ENCODE data around the gene PTPRN2.

PTPRN2 gene

DNA sequence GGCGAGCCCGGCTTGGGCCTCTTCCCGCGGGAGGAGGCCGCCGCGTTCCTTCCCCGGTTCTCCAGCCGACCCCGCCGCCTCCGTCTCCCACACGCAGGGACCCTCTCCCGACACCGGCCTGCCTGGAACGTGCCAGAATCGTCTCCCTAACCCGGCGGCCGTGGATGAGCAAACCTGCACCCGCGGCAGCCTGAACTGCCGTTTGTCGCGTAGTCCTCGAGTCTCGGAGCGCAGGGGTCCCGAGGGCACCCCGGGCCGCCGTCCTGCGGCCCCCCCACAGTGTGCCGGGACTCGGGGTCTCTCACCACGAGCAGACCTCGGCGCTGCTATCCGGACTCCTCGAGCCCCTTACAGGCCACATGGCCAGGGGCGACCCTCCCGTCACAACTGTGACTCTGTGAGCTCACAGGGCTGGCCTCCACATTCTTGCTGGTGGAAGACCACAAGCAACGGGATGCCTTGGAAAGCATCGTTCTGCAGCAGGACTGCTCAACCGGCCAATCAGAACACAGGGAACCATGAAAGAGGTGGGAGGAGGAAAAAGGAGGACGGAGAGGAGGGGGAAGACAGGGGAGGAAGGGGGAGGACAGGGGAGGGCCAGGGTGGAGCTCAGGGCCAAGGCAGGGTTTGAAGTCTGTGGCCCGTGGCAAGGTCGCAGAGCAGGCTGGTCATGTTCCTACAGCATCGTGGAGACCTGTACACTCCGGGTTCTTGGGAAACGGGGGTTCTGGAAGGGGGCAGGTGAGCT lies 973.9 kb downstream of the PTPRN2 start:
- DNase-seq, result no peak

DNA sequence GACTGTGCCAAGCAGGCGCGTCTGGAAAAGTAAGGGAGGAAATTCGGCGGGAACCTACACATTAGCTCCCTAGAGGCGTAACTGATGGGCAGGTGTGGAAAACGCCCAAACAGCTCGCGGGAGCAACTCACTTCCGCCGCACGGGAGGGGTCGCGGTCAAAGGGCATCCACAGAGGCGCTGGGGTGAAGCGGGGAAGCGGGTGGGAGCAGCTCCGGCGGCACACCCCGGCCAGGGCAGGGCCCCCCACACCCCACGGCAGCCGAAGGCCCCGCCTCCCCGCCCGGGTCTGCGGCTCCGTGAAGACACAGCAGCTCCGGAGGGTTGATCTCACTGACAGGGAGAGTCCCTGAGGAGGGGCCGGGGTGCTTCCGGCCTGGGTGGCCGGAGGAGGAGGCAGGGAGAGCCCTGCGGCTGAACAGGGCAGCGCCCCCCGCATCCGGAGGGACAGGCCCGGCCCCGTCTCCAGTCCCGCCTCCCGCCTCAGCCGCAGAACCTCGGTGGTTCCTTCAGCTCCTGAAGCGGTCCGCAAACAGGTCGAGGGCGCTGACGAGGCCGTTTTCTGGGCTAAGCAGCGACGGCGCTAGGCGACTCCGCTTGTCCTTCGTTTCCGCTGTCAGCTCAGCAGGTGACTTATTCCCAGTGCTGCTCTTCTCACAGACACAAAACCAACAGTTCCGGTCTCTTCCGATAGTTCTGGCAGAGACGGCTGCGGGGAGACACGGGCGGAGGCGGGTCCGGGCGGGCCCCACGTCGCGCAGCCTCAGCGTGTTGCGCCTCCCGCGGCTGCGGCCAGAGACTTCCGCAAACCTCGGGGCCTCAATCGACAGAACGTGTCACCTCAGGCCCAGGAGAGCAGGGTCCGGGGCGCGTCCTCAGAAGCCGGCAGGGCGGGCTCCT lies 974.7 kb downstream of the PTPRN2 start:
- peak; percentile 69 for DNase-seq

DNA sequence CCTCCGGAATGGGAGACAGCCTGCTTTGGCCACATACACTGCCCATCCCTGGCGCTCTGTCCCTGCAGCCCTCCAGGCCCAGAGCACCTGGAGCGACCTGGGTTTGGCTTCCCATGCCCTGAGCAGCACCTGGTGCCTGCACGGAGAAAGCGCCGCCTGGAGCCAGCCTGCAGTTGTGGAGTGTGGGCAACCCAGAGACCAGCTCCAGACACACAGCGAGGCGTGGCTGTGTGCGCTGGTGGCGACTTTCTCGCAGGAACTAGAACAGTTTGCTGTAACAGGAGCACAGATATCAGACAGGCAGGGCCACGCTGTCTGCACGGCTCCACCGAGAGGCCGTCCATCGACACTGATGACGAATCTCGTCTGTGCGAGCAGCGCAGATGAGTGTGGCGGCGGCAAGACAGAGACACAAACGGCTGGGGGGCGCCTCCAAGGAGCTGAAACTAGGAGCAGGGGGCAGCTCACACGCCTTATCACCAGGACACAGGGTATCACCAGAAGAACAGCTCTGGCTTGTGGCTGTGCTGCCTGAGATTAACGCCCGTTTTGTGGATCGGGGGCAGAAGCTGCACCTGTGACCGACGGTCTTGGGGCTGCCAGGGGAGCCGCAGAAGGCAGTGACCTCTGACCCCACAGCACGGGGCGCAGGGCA lies 975.5 kb downstream of the PTPRN2 start:
- no peak for DNase-seq

DNA sequence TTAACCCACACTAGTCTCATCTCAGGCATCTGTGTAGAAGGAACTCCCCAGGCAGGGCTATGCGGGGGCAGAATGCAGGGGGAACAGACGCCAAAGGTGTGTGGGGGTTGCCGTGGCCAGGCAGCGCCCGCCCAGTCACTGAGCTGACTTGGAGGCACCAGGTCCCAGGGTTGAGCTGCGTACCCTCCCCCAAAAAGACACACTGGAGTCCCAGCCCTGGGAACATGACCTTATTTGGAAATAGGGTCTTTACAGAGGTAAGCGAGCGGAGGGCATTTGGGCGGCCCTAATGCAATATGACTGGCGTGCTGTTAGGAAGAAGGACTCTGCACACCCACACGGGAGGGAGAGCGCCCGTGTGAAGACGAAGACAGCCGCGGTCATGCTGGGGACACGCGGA lies 976.3 kb downstream of the PTPRN2 start:
- DNase-seq, result no peak

DNA sequence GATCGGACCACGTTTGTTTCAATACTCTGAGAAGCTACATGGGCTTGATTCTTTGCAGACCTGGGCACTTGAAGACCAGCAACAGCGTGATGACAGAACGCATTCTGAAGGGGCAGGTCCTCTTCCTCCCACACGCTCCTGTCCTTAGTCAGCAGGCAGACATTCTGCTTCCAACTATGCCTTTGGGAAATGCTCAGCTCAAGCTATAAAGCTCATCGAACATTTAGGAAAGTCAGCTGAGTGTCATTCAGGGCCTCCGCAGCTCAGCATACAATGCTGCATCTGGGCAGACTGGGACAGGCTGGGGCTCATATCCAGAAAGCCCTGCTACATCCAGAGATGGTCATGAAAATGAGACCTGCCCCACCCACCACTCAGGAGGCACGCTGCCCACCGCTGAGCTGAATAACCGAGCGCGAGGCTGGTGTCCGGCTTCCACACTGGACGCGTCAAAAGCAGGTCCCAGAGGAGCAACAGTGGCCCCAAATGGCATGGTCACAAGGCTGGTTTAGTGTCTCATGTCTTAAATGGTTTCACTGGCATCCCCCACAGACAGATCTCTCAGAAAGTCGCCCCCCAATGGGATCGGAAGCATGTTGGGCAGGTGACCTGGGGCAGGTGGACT lies 976.8 kb downstream of the PTPRN2 start:
- DNase-seq, result no peak

DNA sequence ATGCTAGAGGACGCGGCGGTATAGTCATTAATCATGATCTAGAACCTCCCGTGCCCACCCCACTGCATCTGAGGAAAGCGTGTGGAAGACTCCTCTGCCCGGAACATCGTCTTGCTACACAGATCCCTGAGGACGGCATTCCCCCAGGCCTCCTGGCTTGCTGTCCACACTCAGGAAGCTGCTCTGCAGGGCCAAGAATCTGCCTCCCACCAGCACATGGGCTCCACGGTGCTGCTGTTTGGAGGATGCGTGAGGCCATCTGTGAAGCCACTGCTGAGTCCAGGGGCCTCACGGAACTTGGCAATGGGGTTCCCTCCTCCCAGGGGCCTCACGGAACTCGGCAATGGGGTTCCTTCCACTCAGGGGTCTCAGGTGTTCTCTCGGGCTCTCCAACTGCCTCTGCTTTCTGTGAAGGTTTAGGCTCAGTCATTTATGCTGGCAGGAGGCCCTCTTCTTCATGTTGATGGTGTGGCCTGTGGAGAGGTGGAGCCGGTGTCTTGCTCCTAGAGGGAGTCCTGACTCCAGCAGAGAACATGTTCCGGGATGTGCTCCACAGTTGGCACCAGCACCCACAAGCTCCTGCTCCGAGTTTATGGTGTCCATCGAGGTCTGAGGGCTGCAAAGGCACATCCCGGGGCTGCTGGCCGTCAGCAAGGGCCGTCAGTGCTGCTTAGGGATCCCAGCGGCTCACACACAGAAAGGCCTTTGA lies 977.5 kb downstream of the PTPRN2 start:
- DNase-seq, result no peak

DNA sequence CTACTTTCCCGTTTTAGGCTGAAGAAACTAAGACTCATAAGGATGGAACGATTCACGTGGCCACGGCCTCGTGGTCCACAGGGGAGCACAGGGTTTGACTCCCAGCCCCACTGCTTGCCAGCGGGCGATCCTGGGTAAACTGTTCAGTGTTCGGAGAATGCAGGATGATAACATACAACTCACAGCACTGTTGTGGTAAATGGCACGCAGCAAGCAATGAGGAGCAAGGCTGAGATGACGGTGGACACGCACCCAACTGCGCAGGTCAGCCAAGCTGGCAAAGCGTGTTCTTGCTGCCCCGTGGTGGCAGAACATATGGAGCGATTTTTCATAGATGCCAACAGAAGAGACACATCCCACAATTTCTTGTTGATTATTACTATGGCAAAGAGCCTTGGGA lies 978.1 kb downstream of the PTPRN2 start:
- no peak for DNase-seq

DNA sequence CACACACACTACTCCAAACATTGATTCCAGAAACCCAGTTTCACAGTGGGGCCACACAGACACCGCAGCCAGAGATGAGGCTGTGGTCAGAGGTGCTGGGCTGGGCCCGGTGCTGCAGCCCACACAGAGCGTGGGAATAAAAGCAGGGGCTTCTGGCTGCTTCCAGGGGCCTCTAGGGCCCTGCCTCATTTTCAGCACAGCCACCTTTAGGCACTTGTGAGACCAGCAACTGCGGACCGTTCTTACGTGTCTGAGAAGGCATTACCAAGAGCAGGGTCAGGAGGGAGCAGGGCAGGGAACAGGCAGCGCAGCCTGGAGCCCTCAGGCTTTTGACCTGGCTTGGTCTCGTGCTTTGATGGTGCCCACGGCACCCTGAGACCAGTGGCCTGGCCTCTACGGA lies 980.4 kb downstream of the PTPRN2 start:
- DNase-seq, result no peak

DNA sequence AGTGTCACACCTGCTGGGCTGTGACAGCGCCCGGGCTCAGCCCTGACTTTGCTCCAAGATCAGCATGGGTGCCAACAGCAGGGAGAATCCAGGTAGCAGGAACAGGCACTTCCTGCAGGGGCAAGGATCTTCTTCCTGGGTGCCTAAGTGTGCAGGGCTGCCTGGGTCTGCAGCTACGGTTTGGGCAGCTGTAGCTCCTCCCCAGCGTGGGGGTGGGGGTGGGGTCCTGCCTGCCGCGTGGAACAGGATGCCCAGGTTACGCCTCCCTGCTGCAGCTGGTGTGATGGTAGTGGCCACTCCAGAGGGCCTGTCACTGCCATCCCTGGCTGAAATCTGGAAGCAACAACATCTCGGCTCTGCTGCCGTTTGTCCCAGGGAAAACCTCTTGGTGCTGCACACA lies 981.5 kb downstream of the PTPRN2 start:
- DNase-seq, result no peak

DNA sequence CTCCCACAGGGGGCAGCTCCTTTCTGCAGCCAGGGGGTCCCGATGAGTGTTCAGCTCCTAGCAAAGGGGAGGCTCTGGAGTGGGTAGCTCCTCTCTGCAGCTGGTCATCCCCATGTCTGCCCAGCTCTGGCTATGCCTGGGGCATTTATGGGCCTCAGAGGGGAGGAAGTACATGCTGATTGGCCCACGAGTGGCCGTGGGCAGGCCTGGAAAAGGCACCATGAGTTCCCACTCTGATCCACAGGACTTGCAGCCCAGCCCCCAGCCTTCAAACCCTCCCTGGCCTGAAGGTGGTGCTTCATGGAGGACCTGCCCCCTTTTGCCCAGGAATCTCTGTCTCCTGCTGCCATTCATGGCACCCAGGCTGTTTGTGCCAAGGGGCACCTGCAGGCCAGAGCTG lies 982.0 kb downstream of the PTPRN2 start:
- DNase-seq, result no peak

DNA sequence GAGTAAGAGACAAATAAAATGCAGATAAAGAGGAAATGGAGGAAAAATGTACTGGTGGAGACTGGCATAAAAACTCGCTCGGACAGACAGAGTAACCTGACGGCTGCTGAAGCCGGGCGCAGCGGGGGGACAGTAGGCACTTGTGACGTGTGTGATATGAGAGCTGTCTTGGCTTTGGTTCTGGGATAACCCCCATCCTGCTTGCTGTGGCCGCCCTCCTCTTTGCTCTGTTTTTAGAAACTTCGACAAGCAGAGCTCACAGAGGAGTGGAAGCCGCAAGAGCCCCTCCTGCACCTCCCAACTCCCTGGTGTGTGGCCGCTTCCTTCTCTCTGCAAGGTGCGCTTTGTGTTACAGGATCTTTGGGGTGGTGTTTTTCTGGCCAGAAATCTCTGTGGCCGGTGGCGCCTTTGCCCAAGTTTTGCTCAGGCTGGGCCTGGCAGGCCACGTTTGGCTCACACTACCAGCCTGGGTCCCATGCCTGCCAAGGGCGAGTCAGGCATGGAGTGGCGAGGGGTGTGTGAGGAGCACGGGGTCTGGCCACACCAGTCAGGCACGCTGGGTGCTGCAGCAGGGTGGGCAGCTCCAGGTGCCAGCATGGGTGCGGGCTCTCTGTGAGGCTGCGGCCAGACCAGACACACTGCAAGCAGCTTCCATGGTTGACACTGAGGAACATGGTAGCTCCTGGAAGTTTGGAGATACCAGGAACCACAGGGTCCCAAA lies 982.8 kb downstream of the PTPRN2 start:
- no peak for DNase-seq

DNA sequence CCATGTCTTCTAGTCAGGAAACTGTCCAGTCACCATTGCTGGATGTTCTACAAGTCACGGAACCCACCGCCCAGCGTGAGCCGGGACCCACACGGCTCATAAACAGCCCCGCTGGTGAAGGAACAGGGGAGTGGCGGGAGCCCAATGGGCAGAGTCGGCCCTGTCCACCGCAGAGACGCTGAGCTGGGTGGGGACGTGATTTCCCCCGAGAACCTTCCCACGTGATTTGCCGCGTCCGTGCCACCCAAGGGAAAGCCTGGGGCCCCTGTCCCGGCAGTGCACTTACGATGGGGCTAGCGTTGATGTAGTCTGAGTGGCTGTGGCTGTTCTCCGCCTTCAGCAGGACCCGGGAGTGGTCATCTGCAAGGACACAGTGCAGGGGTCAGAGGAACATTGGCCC lies 983.9 kb downstream of the PTPRN2 start:
- no peak for DNase-seq

DNA sequence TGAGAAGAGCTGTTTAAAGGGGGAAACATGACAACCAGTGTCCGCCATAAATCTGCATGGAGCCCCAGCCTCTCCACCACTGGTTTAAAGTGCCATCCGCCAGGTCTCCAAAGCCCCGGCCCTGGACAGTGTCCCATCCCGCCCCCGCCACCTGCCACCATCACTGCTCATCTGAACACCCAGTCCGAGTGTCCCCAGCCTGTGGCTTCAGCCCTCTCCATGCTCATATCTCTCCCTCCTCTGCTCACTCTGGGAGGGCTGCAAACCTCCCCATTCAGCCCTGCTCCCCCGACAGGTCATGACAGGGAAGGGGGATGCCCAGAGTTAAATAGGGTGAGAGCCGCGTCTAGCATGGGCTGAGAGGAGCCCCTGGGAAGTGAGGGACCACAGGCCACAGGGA lies 984.6 kb downstream of the PTPRN2 start:
- no peak for DNase-seq

DNA sequence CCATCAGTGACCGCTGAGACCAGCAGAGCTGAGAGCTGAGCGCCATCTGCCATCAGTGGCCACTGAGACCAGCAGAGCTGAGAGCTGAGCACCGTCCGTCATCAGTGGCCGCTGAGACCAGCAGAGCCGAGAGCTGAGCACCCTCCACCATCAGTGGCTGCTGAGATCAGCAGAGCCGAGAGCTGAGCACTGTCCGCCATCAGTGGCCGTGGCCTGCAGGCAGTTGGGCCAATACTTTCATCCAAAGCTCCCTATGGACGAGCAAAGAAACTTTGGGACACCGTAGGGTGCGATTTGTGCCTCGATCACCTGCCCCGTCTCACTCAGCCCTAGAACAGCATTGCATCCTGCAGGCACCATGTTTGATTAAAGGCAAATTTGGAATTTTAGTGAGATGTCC lies 985.0 kb downstream of the PTPRN2 start:
- no peak for DNase-seq

DNA sequence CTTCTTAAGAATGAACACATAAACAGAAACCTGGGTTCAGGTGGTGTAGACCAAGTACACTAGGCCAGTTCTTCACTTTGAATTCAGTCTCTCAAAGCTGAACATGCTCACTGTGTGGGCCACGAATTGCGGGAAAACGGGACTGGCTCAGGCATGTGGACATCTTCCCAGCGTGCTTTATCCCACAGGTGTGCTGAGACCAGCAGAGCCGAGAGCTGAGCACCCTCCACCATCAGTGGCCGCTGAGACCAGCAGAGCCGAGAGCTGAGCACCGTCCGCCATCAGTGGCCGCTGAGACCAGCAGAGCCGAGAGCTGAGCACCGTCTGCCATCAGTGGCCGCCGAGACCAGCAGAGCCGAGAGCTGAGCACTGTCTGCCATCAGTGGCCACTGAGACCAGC lies 985.5 kb downstream of the PTPRN2 start:
- DNase-seq, result no peak

DNA sequence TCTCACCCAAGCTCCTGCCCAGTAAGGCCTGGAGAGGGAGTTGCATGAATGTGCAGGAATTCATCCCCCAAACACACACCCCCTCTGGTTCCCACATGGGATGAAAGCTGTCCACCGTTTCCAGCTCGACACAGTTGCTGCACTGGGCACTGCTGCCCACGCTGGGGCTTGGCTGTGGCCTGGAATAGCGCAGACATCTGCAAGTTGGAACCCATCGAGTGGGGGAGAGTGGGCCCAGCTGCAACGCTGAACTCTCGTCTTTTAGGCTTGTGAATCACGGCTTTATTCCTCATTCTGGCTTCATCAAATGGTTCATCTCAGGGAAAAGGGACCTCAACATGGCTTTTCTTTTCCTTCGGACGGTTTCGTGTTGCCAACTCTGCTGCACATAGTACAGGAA lies 986.1 kb downstream of the PTPRN2 start:
- DNase-seq, result no peak

DNA sequence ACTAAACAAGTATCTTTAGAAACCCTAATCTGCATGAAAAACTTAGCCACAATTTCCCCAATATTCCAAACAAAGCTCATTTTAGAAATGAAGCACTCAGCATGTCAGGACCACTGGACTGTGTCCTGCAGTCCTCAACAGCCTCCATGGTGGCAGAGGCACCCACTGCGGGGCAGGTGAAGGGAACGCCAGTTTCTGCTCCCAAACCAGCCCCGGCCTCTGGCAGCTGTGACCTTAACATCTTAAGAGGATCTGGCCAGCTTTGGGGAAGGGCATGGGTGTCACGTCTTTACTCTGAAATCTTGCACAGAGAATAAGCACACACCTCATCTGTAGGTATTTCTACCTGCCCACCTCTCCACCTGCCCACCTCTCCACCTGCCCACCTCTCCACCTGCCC lies 988.1 kb downstream of the PTPRN2 start:
- DNase-seq, result no peak

DNA sequence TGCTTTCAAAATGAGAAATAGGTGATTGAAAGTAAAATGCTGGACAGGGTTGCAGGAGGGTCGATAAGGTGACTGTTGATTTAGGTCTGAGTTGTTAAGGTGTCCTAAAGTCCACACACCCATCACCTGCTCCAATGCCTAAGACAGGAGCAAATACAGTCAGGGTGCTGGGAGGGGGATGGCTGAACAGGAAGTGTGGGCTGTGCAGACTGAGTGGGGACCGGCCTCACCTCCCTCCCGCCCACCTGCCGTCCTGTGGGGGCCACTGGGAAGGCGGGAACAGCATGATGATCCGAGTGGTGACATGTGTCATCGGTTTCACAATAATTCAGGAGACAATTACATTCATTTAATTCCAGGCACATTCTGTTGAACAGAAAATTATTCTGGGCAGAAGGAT lies 990.1 kb downstream of the PTPRN2 start:
- no peak for DNase-seq

DNA sequence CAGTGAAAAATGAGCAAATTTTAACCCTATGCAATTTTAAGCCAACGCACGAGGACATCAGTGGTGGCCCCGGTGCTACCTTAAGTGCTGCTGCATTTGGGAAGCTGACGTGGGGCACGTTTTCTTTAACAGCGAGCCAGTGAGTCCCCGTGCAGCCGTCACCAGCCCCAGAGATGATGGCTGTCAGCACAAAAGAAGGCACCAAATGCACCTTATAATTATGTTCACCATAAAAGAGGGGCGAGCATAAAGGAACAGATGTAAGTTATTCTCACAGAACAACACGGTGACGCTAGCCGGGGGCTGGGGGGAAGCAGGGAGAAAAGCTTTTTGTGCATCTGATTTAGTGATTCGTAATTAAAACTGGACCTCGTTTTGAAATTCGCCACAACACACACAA lies 990.7 kb downstream of the PTPRN2 start:
- no peak for DNase-seq

DNA sequence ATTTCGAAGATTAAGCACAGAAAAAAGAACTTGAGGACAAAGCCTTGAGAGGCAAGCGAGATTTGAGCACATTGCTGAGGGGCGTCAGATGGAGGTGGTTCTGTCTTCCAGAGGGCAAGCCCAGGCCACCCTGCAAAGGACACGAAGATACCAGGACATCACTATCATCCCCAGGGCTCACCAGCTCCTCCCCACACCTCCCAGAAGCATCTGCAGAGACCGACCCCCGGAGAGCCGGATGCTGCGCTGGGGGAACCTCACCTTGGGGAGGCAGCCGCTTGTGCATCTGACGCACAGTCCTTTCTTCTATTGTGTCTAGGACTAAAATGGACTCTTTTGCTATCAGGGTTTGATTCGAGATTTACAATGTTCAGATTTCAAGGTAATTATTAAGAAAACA lies 991.2 kb downstream of the PTPRN2 start:
- no peak for DNase-seq

DNA sequence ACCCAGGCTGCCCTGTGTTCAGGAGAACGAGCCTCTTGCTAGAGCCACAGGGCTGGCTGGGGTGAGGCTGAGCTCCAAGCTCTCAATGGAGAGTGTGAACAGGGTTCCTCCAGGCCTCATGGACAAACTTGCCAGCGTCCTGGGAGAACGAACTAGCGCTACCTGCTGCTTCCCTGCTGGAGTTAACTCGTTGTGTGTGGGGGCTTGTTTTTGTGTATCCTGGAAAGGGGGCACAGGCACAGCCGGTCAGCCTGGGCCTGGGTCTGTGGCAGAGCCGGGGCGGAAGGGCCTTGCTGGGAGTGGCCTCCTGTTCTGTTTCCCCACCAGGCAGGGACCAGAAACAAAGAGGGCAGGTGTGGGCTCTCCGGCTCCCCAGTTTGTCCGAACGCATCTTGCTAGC lies 991.6 kb downstream of the PTPRN2 start:
- no peak for DNase-seq

Data from stimulated activated CD4-positive, alpha-beta T cell treated with anti-CD3 and anti-CD28 coated beads, Interleukin-15, amount 100 ng/mL, for 24 hours (primary cell).